Measurements from ENCODE around the gene PGAP3. TPM values are rescaled to one million over a fixed set of nuclear protein-coding genes. Genes with fewer than 3 reads are reported as not detected.

The PGAP3 gene
- total and polyA plus RNA-seq, 9 donors: 16.0 to 21.0 (median 18.0) TPM

DNA sequence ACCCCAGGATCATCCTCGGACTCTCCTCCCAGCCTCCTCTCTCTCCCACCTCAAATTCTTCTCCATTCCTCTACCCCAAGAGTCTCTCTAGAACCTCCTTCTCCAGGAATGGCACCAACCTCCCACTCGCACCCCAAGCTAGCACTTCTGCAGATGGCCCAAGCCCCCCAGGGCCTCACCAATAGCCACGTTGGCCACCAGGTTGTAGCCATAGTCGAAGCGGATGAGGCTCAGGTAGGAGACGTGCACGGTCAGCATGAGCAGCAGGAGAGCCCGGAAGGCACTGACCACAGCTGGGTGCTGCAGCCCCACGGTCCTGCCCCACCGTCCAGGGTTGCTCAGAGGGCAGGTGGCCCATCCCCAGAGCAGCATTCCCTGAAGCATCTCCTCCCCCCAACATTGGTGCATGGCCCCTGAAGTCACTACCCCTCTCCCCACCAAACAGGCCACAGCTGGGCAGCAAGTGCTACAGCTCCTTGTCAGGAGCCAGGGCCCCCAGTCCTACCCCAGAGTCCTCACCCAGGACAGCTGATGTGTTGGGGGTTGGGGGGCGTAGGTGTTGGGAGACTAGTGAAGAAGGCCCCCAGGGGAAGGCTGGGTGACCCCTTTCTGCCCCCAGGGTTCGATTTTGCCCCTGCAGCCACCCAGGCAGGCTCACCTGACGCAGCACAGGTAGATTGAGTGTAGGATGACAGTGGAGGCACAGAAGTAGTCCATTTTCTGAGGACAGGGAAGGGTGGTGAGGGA, 14.3 kb downstream of the PGAP3 start:
- WGBS (ENCODE audit: insufficient coverage): 68% methylated on average over 12 of the region's 13 CpGs
- Histone ChIP-seq H3K27ac (ENCODE audit: low read length) (no peak overlapping the region), H3K9me3 (replicated peaks; ENCODE audit: control insufficient read depth, low read depth, low read length) (no peaks in the 10 kb centered on the region), H3K4me3 (ENCODE audit: low read length) (no peak overlapping the region), H3K36me3 (ENCODE audit: control insufficient read depth, insufficient read depth, low read length) (peaks cover 12% of the 10 kb centered on the region), H3K4me1 (ENCODE audit: control insufficient read depth, insufficient read depth, low read length) (peaks cover 59% of the 10 kb centered on the region), H3K27me3 (ENCODE audit: control insufficient read depth, insufficient read depth, low read length) (peaks cover 32% of the 10 kb centered on the region)
- DNase-seq: no peak

DNA sequence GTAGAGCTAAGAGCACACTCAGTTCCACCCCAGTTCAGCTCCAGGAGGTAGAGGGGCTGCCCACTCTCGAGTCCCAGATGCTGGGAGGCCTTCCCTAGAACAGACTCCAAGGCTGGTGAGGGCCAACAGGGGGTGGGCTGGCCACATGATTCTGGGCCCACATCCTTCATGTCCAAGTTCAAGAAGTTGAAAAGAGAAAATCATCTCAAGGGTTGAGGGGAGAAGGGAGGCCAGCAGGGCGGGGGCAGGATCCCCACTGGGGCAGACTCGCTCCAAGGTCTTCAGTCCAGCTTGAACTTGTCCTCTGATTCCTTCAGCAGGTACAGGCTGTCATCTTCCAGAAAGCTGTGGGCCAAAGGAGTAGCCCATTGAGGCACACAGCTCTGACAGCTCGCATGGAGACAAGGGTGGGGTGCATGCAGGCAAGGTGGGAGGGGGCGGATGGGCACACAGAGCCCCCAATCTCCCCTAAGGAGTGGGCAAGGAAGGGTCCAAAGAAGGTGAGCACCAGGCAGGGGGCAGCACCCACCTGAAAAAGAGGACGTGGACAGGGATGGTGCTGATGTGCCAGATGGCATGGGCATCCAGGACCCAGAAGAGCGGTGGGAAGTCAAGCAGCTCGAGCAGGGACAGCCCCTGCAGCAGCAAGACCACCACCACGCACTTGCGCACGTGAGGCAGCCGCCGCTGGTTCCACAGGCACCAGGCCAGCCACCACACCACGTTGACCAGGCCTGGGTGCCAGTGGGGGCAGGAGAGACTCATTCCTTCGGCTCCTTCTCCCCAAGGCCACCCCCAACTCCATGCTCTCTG, 15.1 kb downstream of the PGAP3 start:
- Histone ChIP-seq H3K36me3 (ENCODE audit: control insufficient read depth, insufficient read depth, low read length) (peaks cover 9% of the 10 kb centered on the region), H3K4me3 (ENCODE audit: low read length) (no peak overlapping the region), H3K9me3 (replicated peaks; ENCODE audit: control insufficient read depth, low read depth, low read length) (no peaks in the 10 kb centered on the region), H3K27ac (ENCODE audit: low read length) (no peak overlapping the region), H3K4me1 (ENCODE audit: control insufficient read depth, insufficient read depth, low read length) (peaks cover 55% of the 10 kb centered on the region), H3K27me3 (ENCODE audit: control insufficient read depth, insufficient read depth, low read length) (peaks cover 38% of the 10 kb centered on the region)
- WGBS (ENCODE audit: insufficient coverage): 67% methylated on average over 14 of the region's 15 CpGs
- DNase-seq: no peak

DNA sequence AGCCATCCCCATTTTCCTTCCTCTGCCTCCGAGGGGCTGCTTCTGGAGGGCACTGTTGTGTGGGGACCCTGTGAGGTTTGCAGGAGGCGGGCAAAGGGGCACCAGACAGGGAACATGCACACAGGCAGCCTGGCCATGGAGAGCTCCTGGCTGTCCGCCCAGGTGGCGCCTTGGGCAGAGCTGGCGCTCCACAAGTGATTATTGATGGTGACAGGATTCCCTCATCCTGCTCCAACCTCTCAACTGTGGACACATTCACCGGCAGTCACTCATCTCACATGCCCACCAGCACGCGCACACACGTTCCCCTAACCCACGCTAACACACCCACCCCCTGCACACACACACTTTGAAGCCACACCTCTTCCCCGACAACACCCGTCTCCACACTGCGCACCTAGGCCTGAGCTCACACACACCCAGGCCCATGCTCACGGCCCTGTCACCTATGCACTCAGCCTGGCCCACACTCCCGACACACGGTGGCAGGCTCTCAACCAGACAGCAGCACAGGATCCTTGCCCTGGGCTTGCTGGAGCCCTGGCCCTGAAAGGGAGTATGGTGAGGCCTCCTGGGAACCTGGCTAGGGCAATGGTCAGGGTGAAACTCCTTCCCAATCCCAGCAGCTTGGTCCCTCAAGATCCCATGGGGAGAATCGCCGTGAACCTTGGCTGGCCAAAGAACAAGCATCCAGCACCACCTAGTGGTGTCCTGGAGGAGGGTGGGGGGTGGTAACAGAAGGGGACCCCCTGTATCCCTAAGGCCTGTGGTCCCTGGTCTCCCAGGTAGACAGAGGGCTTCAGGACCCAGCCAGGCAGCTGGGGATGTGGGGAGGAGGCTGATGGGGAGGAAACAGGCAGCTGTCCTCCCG, 16.0 kb downstream of the PGAP3 start:
- Histone ChIP-seq H3K9me3 (replicated peaks; ENCODE audit: control insufficient read depth, low read depth, low read length) (no peaks in the 10 kb centered on the region), H3K27me3 (ENCODE audit: control insufficient read depth, insufficient read depth, low read length) (peaks cover 47% of the 10 kb centered on the region), H3K4me3 (ENCODE audit: low read length) (no peak overlapping the region), H3K4me1 (ENCODE audit: control insufficient read depth, insufficient read depth, low read length) (peaks cover 55% of the 10 kb centered on the region), H3K36me3 (ENCODE audit: control insufficient read depth, insufficient read depth, low read length) (peaks cover 3% of the 10 kb centered on the region), H3K27ac (ENCODE audit: low read length) (no peak overlapping the region)
- DNase-seq: no peak
- 72% methylated on average over 14 of the region's 19 CpGs for WGBS (ENCODE audit: insufficient coverage)

DNA sequence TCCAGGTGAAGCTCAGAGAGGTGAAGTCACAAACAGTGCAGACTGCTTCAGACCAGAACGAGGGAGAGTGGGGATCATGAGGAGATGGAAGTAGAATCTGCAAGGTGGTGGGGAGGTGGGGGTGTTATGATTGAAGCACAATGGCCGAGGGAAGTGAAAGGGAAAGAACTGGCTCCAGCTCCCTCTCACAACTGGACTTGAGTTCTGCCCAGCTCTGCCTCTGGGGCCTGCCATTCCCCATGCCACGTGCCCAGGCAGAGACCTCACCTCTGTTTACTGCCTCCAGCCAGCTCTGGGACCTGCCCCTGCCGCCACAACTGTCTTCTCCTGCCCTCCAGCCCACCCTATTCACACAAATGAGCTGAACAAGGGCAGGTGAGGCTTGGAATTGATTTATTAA, 17.1 kb downstream of the PGAP3 start:
- Histone ChIP-seq H3K27ac (ENCODE audit: low read length) (no peak overlapping the region), H3K27me3 (ENCODE audit: control insufficient read depth, insufficient read depth, low read length) (peaks cover 58% of the 10 kb centered on the region), H3K4me1 (ENCODE audit: control insufficient read depth, insufficient read depth, low read length) (peaks cover 55% of the 10 kb centered on the region), H3K4me3 (ENCODE audit: low read length) (no peak overlapping the region), H3K36me3 (ENCODE audit: control insufficient read depth, insufficient read depth, low read length) (no peaks in the 10 kb centered on the region), H3K9me3 (replicated peaks; ENCODE audit: control insufficient read depth, low read depth, low read length) (no peaks in the 10 kb centered on the region)
- 47% methylated on average over 2 of the region's 4 CpGs for WGBS (ENCODE audit: insufficient coverage)
- no peak for DNase-seq

DNA sequence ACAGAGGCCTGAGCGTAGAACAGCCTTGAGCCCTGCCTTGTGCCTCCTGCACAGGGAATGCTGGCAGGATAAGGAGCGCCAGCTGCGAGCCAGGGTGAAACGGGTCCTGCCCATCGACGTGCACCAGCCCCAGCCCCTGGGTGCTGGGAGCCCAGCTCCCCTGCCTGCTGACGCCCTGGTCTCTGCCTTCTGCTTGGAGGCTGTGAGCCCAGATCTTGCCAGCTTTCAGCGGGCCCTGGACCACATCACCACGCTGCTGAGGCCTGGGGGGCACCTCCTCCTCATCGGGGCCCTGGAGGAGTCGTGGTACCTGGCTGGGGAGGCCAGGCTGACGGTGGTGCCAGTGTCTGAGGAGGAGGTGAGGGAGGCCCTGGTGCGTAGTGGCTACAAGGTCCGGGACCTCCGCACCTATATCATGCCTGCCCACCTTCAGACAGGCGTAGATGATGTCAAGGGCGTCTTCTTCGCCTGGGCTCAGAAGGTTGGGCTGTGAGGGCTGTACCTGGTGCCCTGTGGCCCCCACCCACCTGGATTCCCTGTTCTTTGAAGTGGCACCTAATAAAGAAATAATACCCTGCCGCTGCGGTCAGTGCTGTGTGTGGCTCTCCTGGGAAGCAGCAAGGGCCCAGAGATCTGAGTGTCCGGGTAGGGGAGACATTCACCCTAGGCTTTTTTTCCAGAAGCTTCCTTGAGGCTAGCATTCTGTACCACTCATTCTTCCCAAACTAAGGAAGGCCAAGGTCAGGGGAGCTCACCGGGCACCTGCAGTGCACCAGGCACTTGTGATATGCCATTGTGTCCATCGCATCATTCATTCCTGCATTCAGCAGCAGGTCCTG, 17.7 kb downstream of the PGAP3 start:
- 90% methylated on average over 16 of the region's 23 CpGs for WGBS (ENCODE audit: insufficient coverage)

DNA sequence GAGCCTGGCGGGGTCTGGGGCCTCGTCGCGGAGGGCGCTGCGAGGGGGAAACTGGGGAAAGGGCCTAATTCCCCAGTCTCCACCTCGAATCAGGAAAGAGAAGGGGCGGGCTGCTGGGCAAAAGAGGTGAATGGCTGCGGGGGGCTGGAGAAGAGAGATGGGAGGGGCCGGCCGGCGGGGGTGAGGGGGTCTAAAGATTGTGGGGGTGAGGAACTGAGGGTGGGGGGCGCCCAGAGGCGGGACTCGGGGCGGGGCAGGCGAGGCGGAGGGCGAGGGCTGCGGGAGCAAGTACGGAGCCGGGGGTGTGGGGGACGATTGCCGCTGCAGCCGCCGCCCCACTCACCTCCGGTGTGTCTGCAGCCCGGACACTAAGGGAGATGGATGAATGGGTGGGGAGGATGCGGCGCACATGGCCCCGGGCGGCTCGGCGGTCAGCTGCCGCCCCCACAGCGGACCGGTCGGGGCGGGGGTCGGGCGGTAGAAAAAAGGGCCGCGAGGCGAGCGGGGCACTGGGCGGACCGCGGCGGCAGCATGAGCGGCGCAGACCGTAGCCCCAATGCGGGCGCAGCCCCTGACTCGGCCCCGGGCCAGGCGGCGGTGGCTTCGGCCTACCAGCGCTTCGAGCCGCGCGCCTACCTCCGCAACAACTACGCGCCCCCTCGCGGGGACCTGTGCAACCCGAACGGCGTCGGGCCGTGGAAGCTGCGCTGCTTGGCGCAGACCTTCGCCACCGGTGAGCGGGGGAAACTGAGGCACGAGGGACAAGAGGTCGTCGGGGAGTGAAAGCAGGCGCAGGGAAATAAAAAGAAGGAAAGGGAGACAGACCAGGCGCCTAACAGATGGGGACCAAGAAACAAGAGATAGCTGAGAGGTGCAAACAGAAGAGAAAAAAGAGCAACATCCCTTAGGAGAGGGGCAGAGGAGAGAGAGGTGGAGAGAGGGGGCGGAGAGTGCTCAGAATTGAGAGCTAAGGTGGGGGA, 19.6 kb downstream of the PGAP3 start, which contains the start of gene PNMT:
PNMT (plus strand) TSS at position 509 of the 980 bp plus-strand sequence; CDS start at position 532, 23 bp downstream.
- peak within 1 kb of the TSS; percentile 52 for H3K4me3 ChIP-seq (ENCODE audit: low read length)
- H3K27me3 ChIP-seq (ENCODE audit: control insufficient read depth, insufficient read depth, low read length): peaks cover 59% of the 10 kb centered on the region
- H3K4me1 ChIP-seq (ENCODE audit: control insufficient read depth, insufficient read depth, low read length): peaks cover 65% of the 10 kb centered on the region
- DNase-seq: peak; percentile 71
- WGBS (ENCODE audit: insufficient coverage): under 1% methylated on average over 77 of the region's 85 CpGs
- peaks cover 3% of the 10 kb centered on the region for H3K36me3 ChIP-seq (ENCODE audit: control insufficient read depth, insufficient read depth, low read length)
- H3K9me3 ChIP-seq (replicated peaks; ENCODE audit: control insufficient read depth, low read depth, low read length): no peaks in the 10 kb centered on the region
- H3K27ac ChIP-seq (ENCODE audit: low read length): peak within 1 kb of the TSS; percentile 95

More for the DNA sequence above, 17.7 kb downstream of the PGAP3 start:
- Histone ChIP-seq H3K9me3 (replicated peaks; ENCODE audit: control insufficient read depth, low read depth, low read length) (no peaks in the 10 kb centered on the region), H3K27me3 (ENCODE audit: control insufficient read depth, insufficient read depth, low read length) (peaks cover 59% of the 10 kb centered on the region), H3K4me3 (ENCODE audit: low read length) (no peak overlapping the region), H3K36me3 (ENCODE audit: control insufficient read depth, insufficient read depth, low read length) (no peaks in the 10 kb centered on the region), H3K4me1 (ENCODE audit: control insufficient read depth, insufficient read depth, low read length) (peaks cover 54% of the 10 kb centered on the region), H3K27ac (ENCODE audit: low read length) (no peak overlapping the region)
- DNase-seq: no peak

DNA sequence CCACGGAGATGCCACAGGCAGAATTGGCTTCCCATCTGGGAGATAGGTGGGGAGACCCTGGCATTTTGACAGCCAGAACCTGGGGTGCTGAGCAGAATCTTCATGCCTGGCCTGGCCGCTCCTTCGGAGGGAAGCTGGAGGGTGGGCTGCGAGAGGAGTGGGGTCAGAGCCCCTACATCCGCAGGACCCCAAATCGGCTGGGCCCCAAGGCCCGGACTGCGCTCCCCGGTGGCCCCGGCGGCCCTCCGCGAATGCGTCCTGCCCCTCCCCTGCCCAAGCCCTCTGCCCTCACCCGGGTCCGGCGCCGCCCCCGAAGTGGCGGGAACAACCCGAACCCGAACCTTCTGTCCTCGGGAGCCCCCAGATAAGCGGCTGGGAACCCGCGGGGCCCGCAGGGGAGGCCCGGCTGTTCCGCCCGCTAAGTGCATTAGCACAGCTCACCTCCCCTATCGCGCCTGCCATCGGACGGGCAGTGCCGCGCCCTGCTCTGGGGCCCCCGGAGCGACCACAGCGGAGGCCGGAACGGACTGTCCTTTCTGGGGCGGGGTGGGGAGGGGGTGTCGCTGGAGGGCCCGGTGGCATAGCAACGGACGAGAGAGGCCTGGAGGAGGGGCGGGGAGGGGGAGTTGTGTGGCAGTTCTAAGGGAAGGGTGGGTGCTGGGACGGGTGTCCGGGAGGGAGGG, 20.5 kb downstream of the PGAP3 start:
- no peak for DNase-seq
- peaks cover 59% of the 10 kb centered on the region for H3K27me3 ChIP-seq (ENCODE audit: control insufficient read depth, insufficient read depth, low read length)
- no peaks in the 10 kb centered on the region for H3K9me3 ChIP-seq (replicated peaks; ENCODE audit: control insufficient read depth, low read depth, low read length)
- H3K4me3 ChIP-seq (ENCODE audit: low read length): peak overlapping the region; percentile 52
- 4% methylated on average over 39 of the region's 49 CpGs for WGBS (ENCODE audit: insufficient coverage)
- peaks cover 72% of the 10 kb centered on the region for H3K4me1 ChIP-seq (ENCODE audit: control insufficient read depth, insufficient read depth, low read length)
- H3K36me3 ChIP-seq (ENCODE audit: control insufficient read depth, insufficient read depth, low read length): peaks cover 5% of the 10 kb centered on the region
- H3K27ac ChIP-seq (ENCODE audit: low read length): peak overlapping the region; percentile 95

DNA sequence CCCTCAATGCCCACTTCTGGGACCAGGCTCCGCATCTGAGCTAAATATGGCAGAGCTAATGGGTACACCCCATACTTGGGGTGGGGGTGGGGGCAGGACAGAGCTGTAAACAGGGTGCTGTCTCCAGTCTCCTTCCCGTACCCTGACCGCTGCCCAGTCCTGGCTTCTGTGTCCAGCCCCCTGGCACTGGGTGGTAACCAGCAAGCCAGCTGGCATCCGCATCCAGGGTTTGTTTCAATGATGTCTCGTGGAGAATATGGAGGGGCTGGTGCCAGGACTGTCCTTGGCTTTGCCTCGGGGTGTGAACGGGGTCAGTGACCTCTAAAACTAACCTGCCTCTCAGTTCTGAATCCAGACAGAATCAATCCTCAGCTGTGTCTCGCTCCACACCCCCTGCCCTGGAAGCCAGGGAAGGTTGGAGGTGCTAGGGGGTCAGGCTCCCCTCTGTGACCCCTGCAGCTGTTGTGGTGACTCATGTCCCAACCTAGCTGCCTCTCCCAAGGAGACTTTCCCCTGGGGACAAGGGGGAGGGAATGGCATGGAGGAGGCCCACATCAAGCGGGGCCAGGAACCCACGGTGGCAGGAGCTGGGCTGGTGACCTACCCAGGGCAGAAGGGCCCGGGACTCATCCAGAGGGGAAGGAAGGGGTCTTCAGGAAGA, 21.1 kb downstream of the PGAP3 start:
- peaks cover 74% of the 10 kb centered on the region for H3K4me1 ChIP-seq (ENCODE audit: control insufficient read depth, insufficient read depth, low read length)
- H3K27me3 ChIP-seq (ENCODE audit: control insufficient read depth, insufficient read depth, low read length): peaks cover 57% of the 10 kb centered on the region
- H3K9me3 ChIP-seq (replicated peaks; ENCODE audit: control insufficient read depth, low read depth, low read length): no peaks in the 10 kb centered on the region
- DNase-seq: peak; percentile 66
- H3K36me3 ChIP-seq (ENCODE audit: control insufficient read depth, insufficient read depth, low read length): peaks cover 8% of the 10 kb centered on the region
- WGBS (ENCODE audit: insufficient coverage): 66% methylated on average over 6 of the region's 11 CpGs
- H3K4me3 ChIP-seq (ENCODE audit: low read length): peak overlapping the region; percentile 52
- H3K27ac ChIP-seq (ENCODE audit: low read length): peak overlapping the region; percentile 95

Data from muscle of leg (tissue), 11 donors.